Muscle layer of duodenum (tissue), 2 donors: ENCODE data around the gene ABHD15.
A peak's percentile ranks its signal among the peaks of the same experiment; 100 is the strongest.

ENCODE experiments used
- H3K27ac ChIP-seq: one replicate; pipeline ENCODE4 v1.7.0; 2013; ENCODE audit warnings: mild to moderate bottlenecking, low read length
- H3K27me3 ChIP-seq: one replicate; pipeline ENCODE4 v1.7.0; 2013; ENCODE audit warnings: low read depth, mild to moderate bottlenecking, control low read depth, low read length
- H3K36me3 ChIP-seq, 2 donors: one replicate each; pipeline ENCODE4 v1.7.0; 2013; ENCODE audit warnings: low read length in 2 of 2, control low read depth in 1 of 2, mild to moderate bottlenecking in 1 of 2; ENCODE audit not compliant: insufficient read depth in 2 of 2, control insufficient read depth in 1 of 2
- H3K4me1 ChIP-seq, 2 donors: one replicate each; pipeline ENCODE4 v1.7.0; 2013; ENCODE audit warnings: low read length in 2 of 2, mild to moderate bottlenecking in 2 of 2, control low read depth in 1 of 2, moderate library complexity in 1 of 2; ENCODE audit not compliant: insufficient read depth in 2 of 2, control insufficient read depth in 1 of 2
- H3K4me3 ChIP-seq, 2 donors: one replicate each; pipeline ENCODE4 v1.7.0; 2013; ENCODE audit warnings: low read length in 2 of 2, low read depth in 1 of 2, mild to moderate bottlenecking in 1 of 2
- H3K9me3 ChIP-seq, 2 donors: one replicate each; pipeline ENCODE4 v1.7.0; 2013; ENCODE audit warnings: low read length in 2 of 2, control low read depth in 1 of 2, mild to moderate bottlenecking in 1 of 2; ENCODE audit not compliant: control insufficient read depth in 1 of 2
- donor health status: healthy.

The ABHD15 gene

GRCh38 chr17:29585080-29585751 is 18.4 kb upstream of the ABHD15 start:
- peaks cover 8 to 15% of the 10 kb centered on the region in 2 donors for H3K36me3 ChIP-seq
- H3K27ac ChIP-seq, result peak overlapping the region; percentile 45
- no peaks in the 10 kb centered on the region for H3K27me3 ChIP-seq
- peak overlapping the region in 1 of 2 donors; percentile 26 for H3K4me3 ChIP-seq
- no peaks in the 10 kb centered on the region for H3K9me3 ChIP-seq
- peaks cover 21 to 23% of the 10 kb centered on the region in 2 donors for H3K4me1 ChIP-seq

GRCh38 chr17:29584452-29585079 is 17.7 kb upstream of the ABHD15 start:
- Histone ChIP-seq H3K27ac (peak overlapping the region; percentile 45), H3K36me3 (peaks cover 8 to 15% of the 10 kb centered on the region in 2 donors), H3K4me3 (no peak overlapping the region), H3K9me3 (no peaks in the 10 kb centered on the region), H3K27me3 (no peaks in the 10 kb centered on the region), H3K4me1 (peaks cover 17% of the 10 kb centered on the region in 2 donors)

GRCh38 chr17:29583324-29584248 is 16.7 kb upstream of the ABHD15 start:
- no peaks in the 10 kb centered on the region for H3K9me3 ChIP-seq
- no peak overlapping the region for H3K4me3 ChIP-seq
- H3K27ac ChIP-seq, result no peak overlapping the region
- peaks cover 8 to 15% of the 10 kb centered on the region in 2 donors for H3K36me3 ChIP-seq
- H3K4me1 ChIP-seq, result peaks cover 17% of the 10 kb centered on the region in 2 donors
- no peaks in the 10 kb centered on the region for H3K27me3 ChIP-seq

GRCh38 chr17:29582772-29583171 is 15.9 kb upstream of the ABHD15 start:
- Histone ChIP-seq H3K36me3 (peaks cover 12 to 22% of the 10 kb centered on the region in 2 donors), H3K9me3 (no peaks in the 10 kb centered on the region), H3K27me3 (no peaks in the 10 kb centered on the region), H3K4me3 (no peak overlapping the region), H3K27ac (no peak overlapping the region), H3K4me1 (peaks cover 10 to 20% of the 10 kb centered on the region in 2 donors)

- Histone ChIP-seq H3K27me3 (no peaks in the 10 kb centered on the region), H3K4me3 (no peak overlapping the region), H3K36me3 (peaks cover 12 to 26% of the 10 kb centered on the region in 2 donors), H3K27ac (no peak overlapping the region), H3K4me1 (peaks cover 7 to 20% of the 10 kb centered on the region in 2 donors), H3K9me3 (no peaks in the 10 kb centered on the region)
Measured at GRCh38 chr17:29582254-29582765, 15.5 kb upstream of the ABHD15 start.

GRCh38 chr17:29581583-29582253 is 14.9 kb upstream of the ABHD15 start:
- H3K4me3 ChIP-seq, result no peak overlapping the region
- no peaks in the 10 kb centered on the region for H3K27me3 ChIP-seq
- peaks cover 12 to 32% of the 10 kb centered on the region in 2 donors for H3K36me3 ChIP-seq
- H3K27ac ChIP-seq, result no peak overlapping the region
- H3K9me3 ChIP-seq, result no peaks in the 10 kb centered on the region
- peaks cover under 1 to 16% of the 10 kb centered on the region in 2 donors for H3K4me1 ChIP-seq

- Histone ChIP-seq H3K4me3 (no peak overlapping the region), H3K9me3 (no peaks in the 10 kb centered on the region), H3K36me3 (peaks cover 14 to 48% of the 10 kb centered on the region in 2 donors), H3K27me3 (no peaks in the 10 kb centered on the region), H3K27ac (no peak overlapping the region), H3K4me1 (peaks cover 0 to 13% of the 10 kb centered on the region in 2 donors)
Measured at GRCh38 chr17:29579866-29580771, 13.3 kb upstream of the ABHD15 start.

- Histone ChIP-seq H3K4me1 (peaks cover 0 to 13% of the 10 kb centered on the region in 2 donors), H3K9me3 (no peaks in the 10 kb centered on the region), H3K27ac (no peak overlapping the region), H3K36me3 (peaks cover 17 to 61% of the 10 kb centered on the region in 2 donors), H3K27me3 (no peaks in the 10 kb centered on the region), H3K4me3 (no peak overlapping the region)
Measured at GRCh38 chr17:29578626-29579485, 12.0 kb upstream of the ABHD15 start.

- Histone ChIP-seq H3K27ac (no peak overlapping the region), H3K9me3 (no peaks in the 10 kb centered on the region), H3K36me3 (peaks cover 13 to 60% of the 10 kb centered on the region in 2 donors), H3K4me1 (peaks cover 0 to 22% of the 10 kb centered on the region in 2 donors), H3K27me3 (no peaks in the 10 kb centered on the region), H3K4me3 (no peak overlapping the region)
Measured at GRCh38 chr17:29577385-29578211, 10.8 kb upstream of the ABHD15 start.
